ENCODE data around the gene WIZ. TPM values are rescaled to one million over a fixed set of nuclear protein-coding genes. Genes with fewer than 3 reads are reported as not detected.

Gene WIZ
- total and polyA plus RNA-seq, 2 of the 8 experiments (the other 6 are each of a cell fraction or from before 2014, with no cell fraction given): 12.5 to 33.2 TPM

- peaks cover 22 to 60% (median 44%) of the 10 kb centered on the region in 4 experiments for H3K36me3 ChIP-seq (ENCODE audit: control insufficient read depth in 2 of 4, insufficient read depth in 4 of 4, low read length in 3 of 4)
- H4K5ac ChIP-seq (ENCODE audit: insufficient read length, low read depth, low read length): no peak overlapping the region
- POLR2A ChIA-PET (ENCODE audit: partially characterized antibody): interaction anchor here (0.6 to 7.0 kb wide), 3 partner anchors 17 to 24 kb away, joined by 3 to 36 read pairs (median 3); partner anchors contain the start of gene AKAP8
- H2BK20ac ChIP-seq (ENCODE audit: low read length): no peak overlapping the region
- H3K9ac ChIP-seq (replicated peaks in 1 of 4; ENCODE audit: extremely low read depth in 1 of 4, low read depth in 3 of 4, low read length in 3 of 4): no peak overlapping the region
- DNase-seq (ENCODE audit: low read depth in 1 of 2, low spot score in 2 of 2) (no peak), FAIRE-seq (no peak)
- H3K56ac ChIP-seq (replicated peaks; ENCODE audit: insufficient read length, low read depth, low read length): no peak overlapping the region
- H2BK5ac ChIP-seq (ENCODE audit: low read depth, low read length): no peak overlapping the region
- H4K20me1 ChIP-seq (replicated peaks in 1 of 2; ENCODE audit: control insufficient read depth in 1 of 2, insufficient read depth in 2 of 2, low read length in 2 of 2): peaks cover 10 to 15% of the 10 kb centered on the region in 2 experiments
- H3K4me2 ChIP-seq (ENCODE audit: insufficient read depth in 1 of 2, low read depth in 2 of 2, low read length in 2 of 2): no peak overlapping the region
- H3K14ac ChIP-seq (ENCODE audit: insufficient read length): no peak overlapping the region
- no peak overlapping the region for H3K4ac ChIP-seq (replicated peaks; ENCODE audit: insufficient read length, low read depth, low read length)
- H3K4me3 ChIP-seq (ENCODE audit: extremely low read depth in 1 of 4, insufficient read depth in 2 of 4, low read depth in 3 of 4, low read length in 4 of 4): no peak overlapping the region
- 0 out of 2 replicates have a peak overlapping the region, but pooled peaks have one; percentile 36 for H4K8ac ChIP-seq (ENCODE audit: extremely low read depth, insufficient read depth, low read length)
- H3K27ac ChIP-seq (ENCODE audit: low read depth, low read length): no peak overlapping the region
- no peak for TF ChIP-seq CBX8 (IDR thresholded peaks at IDR 0.05; ENCODE audit: borderline replicate concordance, low read depth, low read length)
- no peak for TF ChIP-seq KDM5A (IDR thresholded peaks at IDR 0.05; ENCODE audit: low read length)
- no peak for TF ChIP-seq YY1 (IDR thresholded peaks at IDR 0.05; ENCODE audit: low read depth, low read length)
- no peak for TF ChIP-seq NANOG (IDR thresholded peaks at IDR 0.05; ENCODE audit: insufficient read depth, low read depth, low read length, poor library complexity, severe bottlenecking)
- TF ChIP-seq RFX5 (IDR thresholded peaks at IDR 0.05; ENCODE audit: borderline replicate concordance, low read depth, low read length): no peak
- no peak for TF ChIP-seq SUZ12 (IDR thresholded peaks at IDR 0.05; ENCODE audit: low read length)
- H3K9me3 ChIP-seq (ENCODE audit: insufficient read depth in 2 of 2, low read depth in 1 of 2, low read length in 1 of 2): no peaks in the 10 kb centered on the region
- no peak overlapping the region for H2AK5ac ChIP-seq (ENCODE audit: low read depth, low read length)
- no peak overlapping the region for H3K18ac ChIP-seq (ENCODE audit: extremely low read depth, low read length)
- no peak overlapping the region for H2BK15ac ChIP-seq (ENCODE audit: low read length)
- H3K27me3 ChIP-seq (replicated peaks in 1 of 4; ENCODE audit: control insufficient read depth in 3 of 4, extremely low read depth in 1 of 4, insufficient read depth in 3 of 4, low read length in 3 of 4): no peaks in the 10 kb centered on the region
- no peak overlapping the region for H4K91ac ChIP-seq (replicated peaks; ENCODE audit: insufficient read length, low read length)
- H2BK120ac ChIP-seq (replicated peaks; ENCODE audit: low read depth, low read length): no peak overlapping the region
- 94% methylated on average over 3 of the region's 3 CpGs; no CpG with 5 or more reads in 1 of the 2 experiments for WGBS, 2 experiments (ENCODE audit: extremely low coverage in 1 of 2, insufficient coverage in 1 of 2, insufficient read length in 1 of 2, insufficient replicate concordance in 2 of 2, low coverage in 1 of 2, low lambda C conversion rate in 2 of 2, missing lambda C conversion rate in 1 of 2)
- H3K79me2 ChIP-seq (ENCODE audit: control insufficient read depth in 1 of 2, insufficient read depth in 2 of 2, low read length in 2 of 2): peaks cover 0 to 19% of the 10 kb centered on the region in 2 experiments; a peak in 1 of 4 replicates
- no peak overlapping the region for H3K23ac ChIP-seq (ENCODE audit: insufficient read length)
- H3K79me1 ChIP-seq (ENCODE audit: low read depth, low read length): peaks cover 6% of the 10 kb centered on the region
- no peak overlapping the region for H2BK12ac ChIP-seq (ENCODE audit: low read depth, low read length)
- CTCF ChIA-PET (ENCODE audit: partially characterized antibody): no interaction called here
- H2AFZ ChIP-seq (ENCODE audit: low read length): no peak overlapping the region
- H3K4me1 ChIP-seq (replicated peaks in 1 of 4; ENCODE audit: control insufficient read depth in 3 of 4, insufficient read depth in 4 of 4, low read length in 3 of 4): no peaks in the 10 kb centered on the region
- H3K23me2 ChIP-seq (ENCODE audit: low read depth, low read length): no peaks in the 10 kb centered on the region
These were observed 53.3 kb downstream of the WIZ start for GRCh38 chr19:15396436-15396835.

All from H1 (cell line).